ENCODE results near the gene KRTAP5-3.

Gene KRTAP5-3

DNA sequence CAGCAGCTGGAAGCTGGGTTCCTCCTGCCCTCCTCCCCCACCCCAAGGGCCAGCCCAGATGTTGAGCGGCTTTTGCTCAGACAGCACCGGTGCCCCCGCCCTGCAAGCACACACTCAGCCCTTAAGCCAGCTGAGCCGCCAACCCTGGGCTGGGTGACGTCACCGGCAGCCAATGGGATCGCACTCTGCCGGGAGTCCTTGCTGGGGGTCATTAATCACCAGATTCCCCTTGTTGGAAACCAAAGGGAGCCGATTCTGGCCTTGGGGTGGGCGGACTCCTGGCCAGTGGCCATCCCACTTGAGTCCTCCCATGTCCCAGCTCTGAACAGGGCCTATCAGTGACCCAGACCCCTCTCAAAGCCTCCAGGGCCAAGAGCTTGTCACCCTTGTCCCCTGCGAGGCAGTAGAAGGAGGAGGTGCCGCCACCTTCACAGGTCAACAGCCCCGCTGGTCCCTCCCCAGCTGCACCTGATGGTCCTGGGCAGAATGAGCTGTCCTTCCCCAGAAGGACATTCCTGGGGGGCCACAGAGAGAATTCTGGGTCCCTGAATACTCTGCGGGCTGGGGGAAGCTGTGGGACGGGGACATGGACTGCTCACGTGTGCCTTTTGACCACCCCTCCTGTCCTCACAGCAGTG, 43.6 kb downstream of the KRTAP5-3 start:
- TF ChIP-seq, protein P1, sequence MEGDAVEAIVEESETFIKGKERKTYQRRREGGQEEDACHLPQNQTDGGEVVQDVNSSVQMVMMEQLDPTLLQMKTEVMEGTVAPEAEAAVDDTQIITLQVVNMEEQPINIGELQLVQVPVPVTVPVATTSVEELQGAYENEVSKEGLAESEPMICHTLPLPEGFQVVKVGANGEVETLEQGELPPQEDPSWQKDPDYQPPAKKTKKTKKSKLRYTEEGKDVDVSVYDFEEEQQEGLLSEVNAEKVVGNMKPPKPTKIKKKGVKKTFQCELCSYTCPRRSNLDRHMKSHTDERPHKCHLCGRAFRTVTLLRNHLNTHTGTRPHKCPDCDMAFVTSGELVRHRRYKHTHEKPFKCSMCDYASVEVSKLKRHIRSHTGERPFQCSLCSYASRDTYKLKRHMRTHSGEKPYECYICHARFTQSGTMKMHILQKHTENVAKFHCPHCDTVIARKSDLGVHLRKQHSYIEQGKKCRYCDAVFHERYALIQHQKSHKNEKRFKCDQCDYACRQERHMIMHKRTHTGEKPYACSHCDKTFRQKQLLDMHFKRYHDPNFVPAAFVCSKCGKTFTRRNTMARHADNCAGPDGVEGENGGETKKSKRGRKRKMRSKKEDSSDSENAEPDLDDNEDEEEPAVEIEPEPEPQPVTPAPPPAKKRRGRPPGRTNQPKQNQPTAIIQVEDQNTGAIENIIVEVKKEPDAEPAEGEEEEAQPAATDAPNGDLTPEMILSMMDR (IDR thresholded peaks at IDR 0.05; ENCODE audit: low read depth, low read length), result no peak
- DNase-seq (ENCODE audit: extremely low read depth, low read depth), result peak; percentile 8

DNA sequence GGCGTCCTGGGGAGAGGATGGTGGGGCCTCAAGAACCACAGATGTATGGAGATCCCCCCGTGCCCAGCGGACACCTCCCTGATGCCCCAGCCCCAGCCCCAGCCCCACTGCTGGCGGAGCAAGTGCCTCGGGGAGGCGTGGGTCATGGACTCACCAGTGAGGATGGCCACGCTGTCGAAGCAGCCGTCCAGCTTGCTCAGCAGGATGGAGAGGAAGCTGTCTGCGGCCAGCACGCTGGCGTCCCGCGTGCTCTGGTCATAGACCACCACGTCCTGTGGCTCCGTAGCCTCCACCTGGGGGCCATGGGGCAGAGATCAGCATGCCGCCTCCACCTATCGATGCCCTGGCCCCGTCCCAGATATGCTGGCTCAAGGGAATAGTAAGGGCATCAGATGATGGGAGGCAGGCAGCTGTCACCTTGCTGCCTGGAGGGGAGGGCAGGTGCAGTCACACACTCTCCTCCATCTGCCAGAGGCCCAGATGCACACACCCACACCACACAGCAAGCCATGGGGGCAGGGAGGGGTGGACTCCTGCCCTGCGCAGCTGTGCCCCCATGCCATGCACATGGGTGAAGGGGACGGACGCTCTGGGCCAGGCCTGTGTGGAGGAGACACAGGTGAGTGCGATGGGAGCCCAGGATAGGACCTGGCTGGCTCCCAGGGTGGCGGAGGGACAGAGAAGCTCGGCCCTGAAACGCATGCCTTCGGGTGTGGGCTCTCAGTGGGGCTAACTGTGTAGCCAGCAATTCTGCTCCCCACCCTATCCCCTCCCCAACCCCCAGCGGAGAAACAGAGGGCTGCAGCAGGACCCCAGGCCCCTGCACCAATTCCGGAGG, 44.3 kb downstream of the KRTAP5-3 start:
- TF ChIP-seq, protein P1 (IDR thresholded peaks at IDR 0.05; ENCODE audit: low read depth, low read length), result no peak
- DNase-seq (ENCODE audit: extremely low read depth, low read depth), result no peak

DNA sequence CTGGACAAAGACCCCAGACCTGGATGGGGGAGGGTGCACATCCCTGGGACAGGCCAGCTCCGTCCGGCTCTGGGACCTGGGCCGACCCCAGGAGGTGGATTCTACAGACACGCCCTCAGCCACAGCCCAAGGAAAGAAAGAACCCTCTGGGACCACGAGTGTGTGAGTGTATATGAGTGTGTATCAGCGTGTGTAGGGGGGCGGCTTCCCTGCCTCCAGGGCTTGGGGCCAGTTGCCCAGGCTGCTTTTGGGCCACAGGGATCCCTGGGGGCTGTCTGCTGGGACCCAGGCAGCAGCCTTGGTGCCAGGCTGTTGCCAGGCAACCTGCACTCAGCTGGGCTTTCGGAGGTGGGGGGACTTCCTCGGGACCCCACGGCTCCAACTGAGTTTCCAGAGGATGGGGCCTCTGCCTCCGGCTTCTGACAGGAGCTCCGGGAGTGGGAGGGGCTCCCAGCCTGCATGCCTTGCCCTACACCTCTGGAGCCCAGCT, 45.1 kb downstream of the KRTAP5-3 start:
- TF ChIP-seq, protein P1 (IDR thresholded peaks at IDR 0.05; ENCODE audit: low read depth, low read length), result no peak
- DNase-seq (ENCODE audit: extremely low read depth, low read depth), result no peak

DNA sequence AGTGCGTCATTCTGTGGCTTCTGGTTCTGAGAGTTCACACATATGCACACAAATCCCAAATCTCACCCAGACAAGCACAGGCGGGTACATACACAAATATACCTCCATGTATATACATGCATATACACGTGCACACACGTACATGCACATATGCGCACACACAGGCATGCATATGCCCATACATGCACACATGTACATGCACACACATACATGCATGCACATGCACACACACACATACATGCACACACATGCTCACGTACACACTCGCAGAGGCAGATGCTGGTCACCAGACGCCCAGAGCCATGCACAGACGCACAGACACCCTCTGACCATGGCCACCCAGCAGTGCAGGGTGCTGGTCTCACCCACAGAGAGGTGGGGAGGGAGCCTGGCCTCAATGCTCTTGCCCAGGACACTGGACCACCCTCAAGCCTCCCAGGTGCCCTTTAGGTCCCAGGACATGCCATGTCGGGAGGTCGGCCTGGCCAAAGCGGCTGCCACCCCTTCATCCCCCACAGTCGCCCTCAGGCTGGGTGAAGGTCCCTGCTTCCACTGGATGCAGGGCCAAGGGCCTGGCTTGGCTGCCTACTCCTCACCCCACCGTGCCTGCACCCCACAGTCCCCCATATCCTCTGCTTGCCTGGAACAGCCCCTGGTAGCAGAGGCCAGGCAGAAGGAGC, 45.7 kb downstream of the KRTAP5-3 start:
- DNase-seq (ENCODE audit: extremely low read depth, low read depth), result no peak
- TF ChIP-seq, protein P1 (IDR thresholded peaks at IDR 0.05; ENCODE audit: low read depth, low read length), result no peak

- no peak for DNase-seq (ENCODE audit: extremely low read depth, low read depth)
- TF ChIP-seq, protein P1 (IDR thresholded peaks at IDR 0.05; ENCODE audit: low read depth, low read length), result no peak
Measured at GRCh38 chr11:1561955-1562354, 46.3 kb downstream of the KRTAP5-3 start.

GRCh38 chr11:1561266-1561665, 47.0 kb downstream of the KRTAP5-3 start:
- DNase-seq (ENCODE audit: extremely low read depth, low read depth), result no peak
- TF ChIP-seq, protein P1 (IDR thresholded peaks at IDR 0.05; ENCODE audit: low read depth, low read length), result no peak

Measured in AG09319 (cell line).